CD8-positive, alpha-beta memory T cell (primary cell): ENCODE measurements around the gene VIPAS39. TPM values are rescaled to one million over a fixed set of nuclear protein-coding genes. Genes with fewer than 3 reads are reported as not detected.

Experiments
- CTCF ChIA-PET: fragments of 350-600 bp; sonication (Branson Sonifier 250); formaldehyde crosslinking; loops from one replicate; lab custom pipeline; 2021; ENCODE audit warnings: antibody characterized with exemption; lab: Charles Lee
- POLR2A ChIA-PET: fragments of 350-600 bp; sonication (Branson Sonifier 250); formaldehyde crosslinking; loops from one replicate; lab custom pipeline; 2021; ENCODE audit warnings: antibody characterized with exemption; lab: Charles Lee
- DNase-seq, 5 donors: peaks; one replicate each; pipeline versions ENCODE4 v3.0.0 to v3.0.0-alpha.2; 2020 to 2022; ENCODE audit warnings: mixed read lengths in 1 of 5
- H3K27ac ChIP-seq: one replicate; pipeline ENCODE4 v1.7.0; 2013; ENCODE audit warnings: low read depth, mild to moderate bottlenecking, low read length, moderate library complexity
- H3K27me3 ChIP-seq: 2 replicates; pipeline ENCODE4 v1.7.0; 2013; ENCODE audit warnings: low read length, mild to moderate bottlenecking; ENCODE audit not compliant: insufficient read depth, poor library complexity, severe bottlenecking
- H3K36me3 ChIP-seq: 2 replicates; pipeline ENCODE4 v1.7.0; 2013; ENCODE audit warnings: mild to moderate bottlenecking, low read length, moderate library complexity; ENCODE audit not compliant: insufficient read depth
- H3K4me1 ChIP-seq: 2 replicates; pipeline ENCODE4 v1.7.0; 2013; ENCODE audit warnings: mild to moderate bottlenecking, low read length, moderate library complexity; ENCODE audit not compliant: insufficient read depth
- H3K4me3 ChIP-seq: 2 replicates; pipeline ENCODE4 v1.7.0; 2013; ENCODE audit warnings: mild to moderate bottlenecking, low read length
- H3K9me3 ChIP-seq: 2 replicates; pipeline ENCODE4 v1.7.0; 2013; ENCODE audit warnings: mild to moderate bottlenecking, low read length
- H3K27ac Mint-ChIP-seq, 8 donors: one replicate each; pipeline ENCODE4 v1.8.0; 2020 to 2021; ENCODE audit warnings: mixed read lengths in 8 of 8, mild to moderate bottlenecking in 6 of 8, inconsistent platforms in 3 of 8, moderate library complexity in 3 of 8
- H3K27me3 Mint-ChIP-seq, 2 donors: one replicate each; pipeline ENCODE4 v1.8.0; 2020 to 2021; ENCODE audit warnings: mixed read lengths in 2 of 2, mild to moderate bottlenecking in 1 of 2, moderate library complexity in 1 of 2
- H3K36me3 Mint-ChIP-seq, 3 donors: one replicate each; pipeline ENCODE4 v1.8.0; 2020 to 2021; ENCODE audit warnings: mixed read lengths in 3 of 3, inconsistent platforms in 1 of 3, mild to moderate bottlenecking in 1 of 3
- H3K4me1 Mint-ChIP-seq, 3 donors: one replicate each; pipeline ENCODE4 v1.8.0; 2020 to 2021; ENCODE audit warnings: mixed read lengths in 3 of 3, inconsistent platforms in 1 of 3, mild to moderate bottlenecking in 1 of 3
- H3K4me3 Mint-ChIP-seq, 7 donors: one replicate each; pipeline ENCODE4 v1.8.0; 2020 to 2021; ENCODE audit warnings: mixed read lengths in 7 of 7, mild to moderate bottlenecking in 6 of 7, moderate library complexity in 4 of 7, inconsistent platforms in 2 of 7
- H3K9me3 Mint-ChIP-seq, 5 donors: one replicate each; pipeline ENCODE4 v1.8.0; 2020 to 2022; ENCODE audit warnings: mixed read lengths in 5 of 5, mild to moderate bottlenecking in 3 of 5, moderate library complexity in 2 of 5, inconsistent platforms in 1 of 5
- polyA plus RNA-seq: library from polyadenylated mRNA; unstranded; fragments of 300-500 nt; fragmentation: Illumina TruSeq; gene quantifications from one replicate; pipeline ENCODE4 v1.2.3, GENCODE V29; 2021
- total RNA-seq, 2 experiments: library from RNA; stranded (reverse); gene quantifications; one replicate each; pipeline ENCODE4 v1.2.3, GENCODE V29; 2021

Gene VIPAS39
- total and polyA plus RNA-seq, 3 experiments from 2014 or later: 9.8 to 19.6 (median 18.7) TPM

DNA sequence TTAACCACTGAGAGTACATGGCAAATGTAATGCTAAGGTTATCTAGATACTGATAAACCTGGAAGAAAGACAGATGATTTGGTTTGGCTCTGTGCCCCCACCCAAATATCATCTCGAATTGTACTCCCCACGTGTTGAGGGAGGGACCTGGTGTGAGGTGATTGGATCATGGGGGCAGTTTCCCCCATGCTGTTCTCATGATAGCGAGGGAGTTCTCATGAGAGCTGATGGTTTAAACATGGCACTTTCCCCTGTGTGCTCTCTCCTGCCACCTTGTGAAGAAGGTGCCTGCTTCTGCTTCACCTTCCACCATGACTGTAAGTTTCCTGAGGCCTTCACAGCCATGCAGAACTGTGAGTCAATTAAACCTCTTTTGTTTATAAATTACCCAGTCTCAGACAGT is 48.3 kb downstream of the VIPAS39 start:
- H3K27me3 ChIP-seq: no peaks in the 10 kb centered on the region
- no peak overlapping the region for H3K4me3 ChIP-seq
- H3K4me1 Mint-ChIP-seq: peaks cover 0 to 9% (median 5%) of the 10 kb centered on the region in 3 donors
- no peak overlapping the region for H3K27ac ChIP-seq
- no peak overlapping the region for H3K4me3 Mint-ChIP-seq
- ChIA-PET POLR2A (no interaction called here), CTCF (no interaction called here)
- H3K27me3 Mint-ChIP-seq: no peaks in the 10 kb centered on the region
- H3K4me1 ChIP-seq: no peaks in the 10 kb centered on the region
- H3K36me3 Mint-ChIP-seq: no peaks in the 10 kb centered on the region
- no peaks in the 10 kb centered on the region for H3K9me3 Mint-ChIP-seq
- H3K27ac Mint-ChIP-seq: peak overlapping the region in 1 of 8 donors; percentile 5
- H3K9me3 ChIP-seq: no peaks in the 10 kb centered on the region
- H3K36me3 ChIP-seq: no peaks in the 10 kb centered on the region
- no peak for DNase-seq

DNA sequence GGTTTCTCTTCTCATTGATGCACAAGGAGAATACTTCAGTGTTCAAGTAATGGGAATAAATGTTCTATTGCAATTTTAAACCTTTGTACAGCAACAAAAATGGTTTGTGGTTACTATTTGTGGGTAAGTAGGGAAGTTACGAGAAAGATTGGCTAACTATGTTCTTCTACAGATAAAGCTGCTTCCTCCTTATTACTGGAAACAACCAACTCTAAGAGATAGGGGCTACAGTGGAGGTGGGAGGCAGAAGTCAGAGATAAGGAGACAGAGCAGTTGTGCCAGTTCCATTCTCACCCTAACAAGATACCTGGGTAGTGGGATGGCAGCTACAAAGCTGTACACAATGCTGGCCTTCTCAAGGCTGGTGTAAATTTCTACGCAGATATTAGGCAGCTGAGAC is 50.2 kb downstream of the VIPAS39 start:
- Histone ChIP-seq H3K4me3 (no peak overlapping the region), H3K36me3 (no peaks in the 10 kb centered on the region), H3K9me3 (no peaks in the 10 kb centered on the region), H3K27ac (no peak overlapping the region), H3K27me3 (no peaks in the 10 kb centered on the region), H3K4me1 (no peaks in the 10 kb centered on the region)
- Mint-ChIP-seq H3K36me3 (no peaks in the 10 kb centered on the region), H3K27me3 (no peaks in the 10 kb centered on the region), H3K9me3 (no peaks in the 10 kb centered on the region), H3K4me3 (no peak overlapping the region), H3K27ac (peak overlapping the region in 1 of 8 donors; percentile 54), H3K4me1 (peaks cover 0 to 9% (median 5%) of the 10 kb centered on the region in 3 donors)
- ChIA-PET POLR2A (no interaction called here), CTCF (no interaction called here)
- DNase-seq: no peak

DNA sequence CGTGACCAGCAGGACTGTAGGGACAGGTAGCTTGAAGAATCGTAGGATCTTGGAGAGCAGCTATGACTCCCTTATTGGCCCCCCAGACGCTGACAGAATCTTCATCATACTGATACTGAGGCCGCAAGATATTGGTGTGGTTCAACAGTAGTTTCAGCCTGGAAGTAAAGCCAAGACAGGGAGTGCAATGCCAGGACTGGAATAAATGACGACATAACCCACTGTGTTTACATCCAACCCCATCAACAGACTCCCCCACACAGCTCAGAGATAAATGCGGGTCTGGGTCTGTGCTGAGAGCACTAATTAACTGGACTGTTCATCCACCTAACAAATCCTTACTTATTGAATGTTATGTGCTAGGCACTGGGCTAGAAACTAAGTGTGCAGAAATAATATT is 50.7 kb downstream of the VIPAS39 start:
- H3K27ac ChIP-seq: no peak overlapping the region
- DNase-seq: no peak
- peaks cover 0 to 9% (median 5%) of the 10 kb centered on the region in 3 donors for H3K4me1 Mint-ChIP-seq
- H3K36me3 Mint-ChIP-seq: no peaks in the 10 kb centered on the region
- no peak overlapping the region for H3K4me3 ChIP-seq
- CTCF ChIA-PET: no interaction called here
- no peaks in the 10 kb centered on the region for H3K4me1 ChIP-seq
- no peaks in the 10 kb centered on the region for H3K27me3 ChIP-seq
- no peaks in the 10 kb centered on the region for H3K9me3 Mint-ChIP-seq
- H3K36me3 ChIP-seq: no peaks in the 10 kb centered on the region
- POLR2A ChIA-PET: no interaction called here
- no peak overlapping the region for H3K27ac Mint-ChIP-seq
- H3K4me3 Mint-ChIP-seq: no peak overlapping the region
- no peaks in the 10 kb centered on the region for H3K27me3 Mint-ChIP-seq
- no peaks in the 10 kb centered on the region for H3K9me3 ChIP-seq

DNA sequence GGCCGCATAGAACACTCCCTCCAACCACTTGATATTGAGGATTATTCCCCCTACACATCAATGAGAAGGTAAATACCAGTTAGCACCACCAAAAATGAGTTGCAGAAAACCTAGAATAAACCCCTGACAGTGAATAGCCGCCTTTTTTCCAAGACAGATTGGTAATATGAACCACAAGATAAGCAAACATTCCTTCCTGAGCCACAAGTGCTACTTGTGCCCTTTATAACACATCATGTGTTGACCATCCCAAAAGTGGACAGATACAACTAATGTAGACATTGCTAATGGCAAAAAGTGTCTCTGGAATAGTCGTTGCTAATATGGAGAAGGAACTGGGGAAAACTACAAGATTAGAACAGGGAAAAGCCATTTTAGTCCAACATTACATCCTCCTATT is 51.3 kb downstream of the VIPAS39 start:
- no peaks in the 10 kb centered on the region for H3K27me3 Mint-ChIP-seq
- no peaks in the 10 kb centered on the region for H3K27me3 ChIP-seq
- no peaks in the 10 kb centered on the region for H3K9me3 Mint-ChIP-seq
- DNase-seq: no peak
- no peak overlapping the region for H3K4me3 Mint-ChIP-seq
- H3K4me3 ChIP-seq: no peak overlapping the region
- ChIA-PET CTCF (no interaction called here), POLR2A (no interaction called here)
- no peaks in the 10 kb centered on the region for H3K9me3 ChIP-seq
- no peaks in the 10 kb centered on the region for H3K4me1 ChIP-seq
- no peak overlapping the region for H3K27ac ChIP-seq
- peaks cover 0 to 9% (median 5%) of the 10 kb centered on the region in 3 donors for H3K4me1 Mint-ChIP-seq
- no peaks in the 10 kb centered on the region for H3K36me3 ChIP-seq
- no peak overlapping the region for H3K27ac Mint-ChIP-seq
- no peaks in the 10 kb centered on the region for H3K36me3 Mint-ChIP-seq

DNA sequence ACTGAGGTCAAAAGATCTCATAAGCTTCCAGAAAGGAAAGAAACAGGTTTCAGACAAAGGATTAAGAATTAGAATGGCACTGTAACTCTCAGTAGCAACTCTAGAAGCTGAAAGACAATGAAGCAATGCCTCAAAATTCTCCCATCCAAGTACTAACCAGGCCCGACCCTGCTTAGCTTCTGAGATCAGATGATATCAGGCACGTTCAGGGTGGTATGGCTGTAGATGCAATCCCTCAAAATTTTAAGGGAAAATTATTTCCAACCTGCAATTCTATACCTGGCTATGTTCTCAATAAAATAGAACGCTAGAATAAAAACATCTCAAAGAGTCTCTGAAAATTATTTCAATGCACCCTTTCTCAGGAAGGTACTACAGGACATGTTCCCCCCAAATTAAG is 53.6 kb downstream of the VIPAS39 start:
- Histone ChIP-seq H3K27me3 (no peaks in the 10 kb centered on the region), H3K4me3 (no peak overlapping the region), H3K36me3 (no peaks in the 10 kb centered on the region), H3K4me1 (no peaks in the 10 kb centered on the region), H3K9me3 (no peaks in the 10 kb centered on the region), H3K27ac (no peak overlapping the region)
- Mint-ChIP-seq H3K4me3 (no peak overlapping the region), H3K36me3 (no peaks in the 10 kb centered on the region), H3K27ac (no peak overlapping the region), H3K27me3 (no peaks in the 10 kb centered on the region), H3K9me3 (no peaks in the 10 kb centered on the region), H3K4me1 (peaks cover 0 to 9% (median 5%) of the 10 kb centered on the region in 3 donors)
- no peak for DNase-seq
- CTCF ChIA-PET: no interaction called here
- POLR2A ChIA-PET: no interaction called here

DNA sequence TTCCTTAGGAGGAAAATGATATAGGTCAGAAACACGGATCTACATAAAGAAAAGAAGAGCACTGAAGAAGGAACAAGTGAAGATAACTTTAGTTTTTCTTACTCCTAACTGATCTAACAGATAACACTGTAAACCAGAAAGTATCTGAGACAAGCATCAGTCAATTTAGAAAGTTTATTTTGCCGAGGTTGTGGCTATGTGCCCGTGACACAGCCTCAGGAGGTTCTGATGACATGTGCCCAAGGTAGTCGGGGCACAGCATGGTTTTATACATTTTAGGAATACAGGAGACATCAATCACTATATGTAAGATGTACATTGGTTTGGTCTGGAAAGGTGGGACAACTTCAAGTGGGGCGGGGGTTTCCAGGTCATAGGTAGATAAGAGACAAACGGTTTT is 57.2 kb downstream of the VIPAS39 start:
- Mint-ChIP-seq H3K4me1 (no peaks in the 10 kb centered on the region), H3K4me3 (no peak overlapping the region), H3K27ac (no peak overlapping the region), H3K27me3 (no peaks in the 10 kb centered on the region), H3K9me3 (no peaks in the 10 kb centered on the region), H3K36me3 (peaks cover 0 to 5% (median 0%) of the 10 kb centered on the region in 3 donors)
- Histone ChIP-seq H3K36me3 (no peaks in the 10 kb centered on the region), H3K9me3 (no peaks in the 10 kb centered on the region), H3K27ac (no peak overlapping the region), H3K4me1 (no peaks in the 10 kb centered on the region), H3K4me3 (no peak overlapping the region), H3K27me3 (no peaks in the 10 kb centered on the region)
- ChIA-PET POLR2A (no interaction called here), CTCF (no interaction called here)
- DNase-seq: no peak

DNA sequence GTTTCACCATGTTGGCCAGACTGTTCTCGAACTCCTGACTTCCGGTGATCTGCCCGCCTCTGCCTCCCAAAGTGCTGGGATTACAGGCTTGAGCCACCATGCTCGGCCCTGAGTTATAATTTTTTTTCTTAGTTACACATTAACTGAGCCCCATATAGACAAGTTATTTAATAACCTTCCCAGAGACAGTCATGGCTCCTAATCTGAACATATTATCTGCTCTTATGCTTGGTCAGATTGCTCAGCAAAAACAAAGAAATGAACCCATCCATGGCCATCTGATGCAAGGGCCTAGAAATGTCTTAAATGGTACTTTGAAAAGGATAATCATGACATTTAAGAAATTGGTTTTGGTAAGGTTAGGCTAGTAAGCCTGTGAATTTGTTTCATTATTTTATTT is 67.2 kb downstream of the VIPAS39 start:
- Mint-ChIP-seq H3K36me3 (no peaks in the 10 kb centered on the region), H3K4me1 (no peaks in the 10 kb centered on the region), H3K27ac (no peak overlapping the region), H3K4me3 (no peak overlapping the region), H3K9me3 (no peaks in the 10 kb centered on the region), H3K27me3 (peaks cover 0 to 3% of the 10 kb centered on the region in 2 donors)
- Histone ChIP-seq H3K36me3 (no peaks in the 10 kb centered on the region), H3K4me1 (no peaks in the 10 kb centered on the region), H3K27me3 (no peaks in the 10 kb centered on the region), H3K4me3 (no peak overlapping the region), H3K9me3 (no peaks in the 10 kb centered on the region), H3K27ac (no peak overlapping the region)
- ChIA-PET CTCF (no interaction called here), POLR2A (no interaction called here)
- no peak for DNase-seq

DNA sequence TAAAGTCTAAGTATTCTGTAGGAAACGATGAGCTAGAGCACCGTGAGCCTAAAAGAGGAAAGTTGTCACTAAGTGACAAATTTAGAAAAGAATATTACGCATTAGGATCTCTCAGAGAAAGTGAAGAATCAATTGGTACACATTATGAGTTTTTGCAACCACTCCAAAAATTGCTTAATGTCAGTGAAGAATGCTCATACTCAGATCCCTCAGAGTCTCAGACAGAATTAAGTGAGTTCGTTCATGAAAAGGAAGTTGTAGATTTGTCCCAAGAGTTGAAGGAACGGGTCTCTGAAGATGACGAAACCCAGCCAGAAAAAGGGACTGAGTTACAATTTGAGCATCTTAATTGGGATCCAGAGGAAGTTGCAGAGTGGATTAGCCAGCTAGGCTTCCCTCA is 78.7 kb downstream of the VIPAS39 start:
- Histone ChIP-seq H3K27me3 (no peaks in the 10 kb centered on the region), H3K9me3 (no peaks in the 10 kb centered on the region), H3K4me1 (peaks cover 16% of the 10 kb centered on the region), H3K4me3 (no peak overlapping the region), H3K36me3 (no peaks in the 10 kb centered on the region), H3K27ac (no peak overlapping the region)
- Mint-ChIP-seq H3K4me3 (no peak overlapping the region), H3K36me3 (peaks cover 0 to 2% (median 0%) of the 10 kb centered on the region in 3 donors), H3K27me3 (no peaks in the 10 kb centered on the region), H3K27ac (no peak overlapping the region), H3K4me1 (peaks cover 23 to 27% (median 26%) of the 10 kb centered on the region in 3 donors), H3K9me3 (no peaks in the 10 kb centered on the region)
- CTCF ChIA-PET: no interaction called here
- DNase-seq: no peak
- POLR2A ChIA-PET: no interaction called here
